ENCODE data around the gene NCK2.

NCK2 gene

GRCh38 chr2:105928086-105928485, 183.4 kb downstream of the NCK2 start:
- DNase-seq (ENCODE audit: low spot score): no peak

- DNase-seq (ENCODE audit: low spot score): no peak
Observed at GRCh38 chr2:105928563-105928962, 183.9 kb downstream of the NCK2 start.

GRCh38 chr2:105929516-105929915, 184.8 kb downstream of the NCK2 start:
- DNase-seq (ENCODE audit: low spot score): no peak

- no peak for DNase-seq (ENCODE audit: low spot score)
Observed at GRCh38 chr2:105932582-105932981, 187.9 kb downstream of the NCK2 start.

GRCh38 chr2:105933906-105934305, 189.2 kb downstream of the NCK2 start:
- DNase-seq (ENCODE audit: low spot score): no peak

- DNase-seq (ENCODE audit: low spot score): no peak
Observed at GRCh38 chr2:105934467-105934866, 189.8 kb downstream of the NCK2 start.

GRCh38 chr2:105935063-105935462, 190.4 kb downstream of the NCK2 start:
- DNase-seq (ENCODE audit: low spot score): no peak

- DNase-seq (ENCODE audit: low spot score): no peak
Observed at GRCh38 chr2:105936954-105937353, 192.2 kb downstream of the NCK2 start.

- DNase-seq (ENCODE audit: low spot score): no peak
Observed at GRCh38 chr2:105937498-105938097, 192.9 kb downstream of the NCK2 start.
